Measurements from ENCODE around the gene PCDH12. TPM values are rescaled to one million over a fixed set of nuclear protein-coding genes. Genes with fewer than 3 reads are reported as not detected.

Gene PCDH12
- total RNA-seq, 1 experiment from 2014 or later: not detected

DNA sequence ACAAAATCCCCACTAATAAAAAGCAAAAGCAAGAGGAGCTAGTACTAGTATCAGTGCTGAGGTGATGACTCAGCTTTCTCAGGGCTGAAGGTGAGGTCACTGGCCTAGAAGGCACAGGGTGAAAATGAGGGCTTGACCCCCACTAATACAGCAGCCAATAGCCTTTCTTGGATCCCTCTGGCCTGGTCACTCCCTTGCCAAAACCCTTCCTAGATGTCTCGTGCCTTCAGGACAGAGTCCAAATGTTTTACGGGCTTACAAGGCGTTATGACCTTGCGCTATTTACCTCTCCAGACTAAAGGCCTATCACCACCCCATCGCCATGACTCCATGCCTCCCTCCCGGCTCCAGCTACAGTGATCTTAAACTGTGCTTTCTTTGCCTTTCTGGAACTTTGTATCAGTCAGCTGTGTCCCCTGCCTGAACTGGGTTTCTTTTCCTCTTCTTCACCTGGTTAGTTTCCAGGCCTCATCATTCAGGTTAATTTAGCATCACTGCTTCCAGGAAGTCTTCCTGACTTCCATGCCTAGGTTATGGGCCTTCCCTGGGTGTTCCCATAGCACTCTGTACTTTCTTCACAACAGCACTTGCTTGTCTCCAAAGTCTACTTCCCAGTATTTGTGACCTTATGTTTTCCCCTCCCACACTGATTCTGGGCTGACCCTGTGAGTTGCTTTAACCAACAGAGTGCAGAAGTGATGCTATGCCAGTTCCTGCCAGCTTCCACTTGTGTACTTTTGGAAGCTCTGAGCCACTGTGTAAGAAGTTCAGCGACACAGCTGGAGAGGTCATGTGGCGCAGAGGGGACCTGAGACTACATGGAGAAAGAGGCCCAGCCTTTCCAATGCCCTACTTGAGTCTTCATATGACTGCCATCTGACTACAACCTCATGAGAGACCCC lies 38.5 kb downstream of the PCDH12 start:
- H2BK5ac ChIP-seq (ENCODE audit: insufficient read length, low read length): no peak overlapping the region
- WGBS (ENCODE audit: extremely low coverage, insufficient read length, low lambda C conversion rate): no CpG with 5 or more reads among the region's 8 CpGs
- H2BK12ac ChIP-seq (ENCODE audit: insufficient read length, low read depth, low read length): no peak overlapping the region
- 0 out of 2 replicates have a peak, but pooled peaks cover 2% of the 10 kb centered on the region for H3K4me1 ChIP-seq (ENCODE audit: insufficient read depth, low read length)
- TF ChIP-seq, protein P1, sequence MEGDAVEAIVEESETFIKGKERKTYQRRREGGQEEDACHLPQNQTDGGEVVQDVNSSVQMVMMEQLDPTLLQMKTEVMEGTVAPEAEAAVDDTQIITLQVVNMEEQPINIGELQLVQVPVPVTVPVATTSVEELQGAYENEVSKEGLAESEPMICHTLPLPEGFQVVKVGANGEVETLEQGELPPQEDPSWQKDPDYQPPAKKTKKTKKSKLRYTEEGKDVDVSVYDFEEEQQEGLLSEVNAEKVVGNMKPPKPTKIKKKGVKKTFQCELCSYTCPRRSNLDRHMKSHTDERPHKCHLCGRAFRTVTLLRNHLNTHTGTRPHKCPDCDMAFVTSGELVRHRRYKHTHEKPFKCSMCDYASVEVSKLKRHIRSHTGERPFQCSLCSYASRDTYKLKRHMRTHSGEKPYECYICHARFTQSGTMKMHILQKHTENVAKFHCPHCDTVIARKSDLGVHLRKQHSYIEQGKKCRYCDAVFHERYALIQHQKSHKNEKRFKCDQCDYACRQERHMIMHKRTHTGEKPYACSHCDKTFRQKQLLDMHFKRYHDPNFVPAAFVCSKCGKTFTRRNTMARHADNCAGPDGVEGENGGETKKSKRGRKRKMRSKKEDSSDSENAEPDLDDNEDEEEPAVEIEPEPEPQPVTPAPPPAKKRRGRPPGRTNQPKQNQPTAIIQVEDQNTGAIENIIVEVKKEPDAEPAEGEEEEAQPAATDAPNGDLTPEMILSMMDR (conservative IDR thresholded peaks at IDR 0.05): no peak
- H4K8ac ChIP-seq (replicated peaks; ENCODE audit: insufficient read length, low read depth, low read length): no peak overlapping the region
- H3K9me3 ChIP-seq (ENCODE audit: control insufficient read depth, low read depth, low read length): no peaks in the 10 kb centered on the region
- H3T11ph ChIP-seq (ENCODE audit: low read length): no peak overlapping the region
- H3K18ac ChIP-seq (ENCODE audit: insufficient read length, low read depth, low read length): no peak overlapping the region
- H3K23ac ChIP-seq (ENCODE audit: insufficient read length, low read depth, low read length): no peak overlapping the region
- H2AK5ac ChIP-seq (ENCODE audit: insufficient read length, low read length): no peak overlapping the region
- Mint-ChIP-seq H3K27ac (no peak overlapping the region), H3K27me3 (ENCODE audit: low read depth) (peaks cover 28% of the 10 kb centered on the region), H3K4me1 (peaks cover 22 to 30% of the 10 kb centered on the region in 2 experiments), H3K4me3 (no peak overlapping the region), H3K9me3 (no peaks in the 10 kb centered on the region; a peak in 1 of 5 replicates), H3K36me3 (ENCODE audit: insufficient read depth in 1 of 3, low read depth in 3 of 3) (peaks cover 1 to 7% (median 4%) of the 10 kb centered on the region in 3 experiments; a peak in 4 of 7 replicates)
- no peak overlapping the region for H3K4ac ChIP-seq (ENCODE audit: low read depth, low read length)
- H4K91ac ChIP-seq (ENCODE audit: insufficient read length, low read depth, low read length): no peak overlapping the region
- H4K5ac ChIP-seq (ENCODE audit: insufficient read length, low read depth, low read length): no peak overlapping the region
- H3K14ac ChIP-seq (ENCODE audit: insufficient read depth, low read length): no peak overlapping the region
- no peak for DNase-seq
- H3K4me2 ChIP-seq (ENCODE audit: insufficient read depth, insufficient read length, low read length): no peak overlapping the region
- no peaks in the 10 kb centered on the region for H4K20me1 ChIP-seq (ENCODE audit: control insufficient read depth, insufficient read depth, insufficient read length)
- H3K79me2 ChIP-seq (ENCODE audit: insufficient read depth, low read length): peaks cover 2% of the 10 kb centered on the region; the same call in 1 of the 2 replicates
- peaks cover 1% of the 10 kb centered on the region for H3K79me1 ChIP-seq (ENCODE audit: insufficient read depth, low read depth, low read length, poor library complexity, severe bottlenecking)
- no peaks in the 10 kb centered on the region for H3K27me3 ChIP-seq (ENCODE audit: insufficient read depth, low read length)
- peaks cover 8% of the 10 kb centered on the region for H3K23me2 ChIP-seq (ENCODE audit: insufficient read length, low read depth, low read length, poor library complexity, severe bottlenecking)
- H2BK15ac ChIP-seq (ENCODE audit: low read depth, low read length): no peak overlapping the region
- H2BK20ac ChIP-seq (ENCODE audit: low read depth, low read length, poor library complexity, severe bottlenecking): no peak overlapping the region
- no peak overlapping the region for H2AFZ ChIP-seq (ENCODE audit: low read length)
- H3K56ac ChIP-seq (ENCODE audit: insufficient read length, low read depth, low read length): no peak overlapping the region
- no peak overlapping the region for H3K9ac ChIP-seq (ENCODE audit: extremely low read depth, insufficient read length, low read length)
- H3K27ac ChIP-seq (ENCODE audit: insufficient read length, low read depth, low read length): no peak overlapping the region
- no peak overlapping the region for H2BK120ac ChIP-seq (ENCODE audit: low read depth, low read length, poor library complexity, severe bottlenecking)
